GM18498 (cell line): ENCODE measurements around the gene UBE3B.

Experiments used
- ATAC-seq: cut with Tn5 transposase; IDR thresholded peaks from one replicate; pipeline ENCODE4 v1.9.1; 2021; ENCODE audit warnings: mild to moderate bottlenecking, moderate library complexity; ENCODE audit not compliant: unreplicated experiment

The UBE3B gene

GRCh38 chr12:109567967-109568366, 90.5 kb downstream of the UBE3B start:
- no peak for ATAC-seq

DNA sequence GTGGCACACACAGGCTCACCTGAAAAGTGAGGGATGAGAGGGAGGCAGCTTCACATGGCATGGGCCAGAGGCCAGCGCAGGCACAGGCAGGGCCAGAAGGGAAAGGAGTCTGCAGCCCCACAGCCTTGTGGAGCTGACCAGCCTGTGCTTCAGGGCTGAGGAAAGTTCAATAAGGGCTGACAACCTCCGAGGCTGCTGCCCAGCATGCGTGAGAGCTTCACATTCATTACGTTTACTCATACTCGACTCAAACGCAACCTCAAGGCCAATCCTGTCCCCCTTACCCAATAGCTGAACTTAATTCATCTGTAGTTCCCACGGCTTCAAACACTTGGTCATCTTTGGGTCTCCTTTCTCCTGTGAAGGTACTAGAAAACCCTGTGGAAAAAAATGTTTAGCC, 91.1 kb downstream of the UBE3B start:
- no peak for ATAC-seq

DNA sequence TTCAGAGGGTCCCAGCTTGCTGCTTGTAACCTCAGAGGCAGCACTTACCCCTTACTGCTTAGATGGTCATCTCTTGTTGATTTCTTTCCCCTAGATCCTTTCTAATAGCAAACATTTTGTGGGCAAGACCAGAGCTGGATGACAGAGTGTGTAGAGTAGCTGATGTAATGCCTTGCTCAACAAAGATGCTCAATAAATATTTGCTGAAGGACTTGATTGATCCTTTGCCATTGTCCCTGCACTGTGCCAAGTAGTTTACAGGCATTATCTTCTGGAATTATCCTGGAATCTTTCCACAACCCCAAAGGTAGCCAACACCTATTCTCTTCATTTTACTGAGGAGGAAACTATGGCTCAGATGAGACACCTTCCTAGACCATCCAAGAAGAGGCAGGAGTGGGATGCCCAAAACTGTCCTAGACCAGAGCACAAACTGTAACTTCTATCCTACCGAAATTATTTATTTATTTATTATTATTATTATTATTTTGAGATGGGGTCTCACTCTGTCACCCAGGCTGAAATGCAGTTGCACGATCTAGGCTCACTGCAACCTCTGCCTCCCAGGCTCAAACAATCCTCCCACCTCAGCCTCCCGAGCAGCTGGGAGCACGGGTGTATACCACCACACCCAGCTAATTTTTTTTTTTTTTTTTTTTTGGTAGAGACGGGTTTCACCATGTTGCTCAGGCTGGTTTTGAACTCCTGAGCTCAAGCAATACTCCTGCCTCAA, 94.5 kb downstream of the UBE3B start:
- no peak for ATAC-seq

- no peak for ATAC-seq
These were observed 95.0 kb downstream of the UBE3B start for GRCh38 chr12:109572506-109572845.

DNA sequence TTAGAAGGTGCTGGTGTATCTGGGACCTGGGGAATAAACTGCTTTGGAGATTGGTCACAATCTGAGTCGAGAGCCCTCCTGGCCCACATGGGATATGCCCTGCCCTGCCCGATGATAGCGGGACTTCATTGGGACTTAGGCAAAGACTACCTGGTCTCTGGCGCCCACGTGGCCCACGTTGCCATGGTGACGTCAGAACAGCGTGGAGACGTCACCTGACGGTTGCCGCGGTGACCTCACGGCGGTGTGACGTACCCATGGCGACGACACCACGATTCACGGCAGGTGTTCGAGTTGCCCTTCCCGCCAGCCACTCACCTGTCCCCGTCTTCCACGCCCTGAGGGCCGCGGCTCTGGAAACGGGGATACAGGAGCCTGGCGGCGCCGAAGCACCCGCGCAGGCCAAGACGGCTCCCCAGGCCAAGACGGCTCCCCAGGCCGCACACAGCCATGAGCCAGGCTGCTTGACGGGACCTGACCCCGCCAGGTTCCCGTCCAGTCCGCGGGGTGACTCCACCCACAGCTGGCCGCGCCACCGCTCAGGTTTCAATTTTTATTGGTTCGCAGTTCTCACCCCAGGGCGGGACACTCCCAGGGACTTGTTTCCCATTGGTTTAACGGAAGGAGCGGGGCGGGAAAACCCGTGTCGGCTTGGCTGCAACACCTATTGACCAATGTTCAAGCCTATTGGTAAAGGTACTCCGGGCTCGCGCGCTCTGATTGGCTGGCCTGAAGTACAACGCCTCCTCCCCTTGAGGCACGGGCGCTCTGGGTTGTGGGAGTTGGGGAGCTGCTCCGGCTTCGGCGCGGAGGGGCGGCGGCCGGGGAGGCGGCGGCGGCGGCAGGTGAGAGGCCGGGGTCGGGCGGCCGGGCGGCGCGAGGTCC, 95.8 kb downstream of the UBE3B start, which contains the start of the genes MMAB and MVK:
Gene MMAB (minus strand): TSS at position 476 of the 885 bp plus-strand sequence. CDS start 24 bp downstream, at position 452.
Gene MVK (plus strand): TSS at position 766 of the 885 bp plus-strand sequence. CDS start 1,029 bp downstream, outside the sequence.
- peak; percentile 94 for ATAC-seq

DNA sequence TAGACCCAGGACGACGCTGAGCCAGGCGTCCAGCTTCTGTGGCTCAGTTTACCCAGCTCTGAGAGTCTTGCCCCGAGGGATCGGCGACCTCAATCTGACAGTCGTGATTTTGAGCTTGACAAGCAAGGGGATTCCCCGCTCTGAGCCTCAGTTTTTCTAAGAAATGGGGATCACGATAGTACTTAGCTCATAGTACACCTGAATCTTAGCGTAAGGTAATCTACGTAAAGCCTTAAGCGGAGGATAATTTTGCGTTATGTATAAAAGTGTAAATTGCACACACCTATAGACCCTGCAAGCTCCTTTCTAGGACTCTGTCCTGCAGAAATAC, 96.4 kb downstream of the UBE3B start:
- ATAC-seq, result no peak

DNA sequence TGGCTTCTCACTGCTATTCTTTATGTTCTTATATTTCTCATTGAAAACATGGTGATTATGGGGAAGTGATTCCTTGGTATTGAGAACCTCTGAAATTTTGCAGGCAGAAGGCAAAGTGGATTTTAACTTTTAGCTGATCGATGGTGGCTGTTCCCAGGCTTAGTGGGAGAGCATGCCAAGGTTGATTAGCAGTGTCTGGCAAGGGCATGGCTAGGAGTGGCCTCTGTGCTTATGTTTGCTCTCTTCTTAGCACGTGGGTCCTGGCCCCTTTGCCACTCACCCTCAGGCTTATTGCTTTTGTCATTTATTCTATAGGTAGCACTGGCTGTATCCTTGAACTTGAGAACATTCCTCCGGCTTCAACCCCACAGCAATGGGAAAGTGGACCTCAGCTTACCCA, 98.2 kb downstream of the UBE3B start:
- ATAC-seq, result no peak

GRCh38 chr12:109577311-109577710, 99.9 kb downstream of the UBE3B start:
- no peak for ATAC-seq

DNA sequence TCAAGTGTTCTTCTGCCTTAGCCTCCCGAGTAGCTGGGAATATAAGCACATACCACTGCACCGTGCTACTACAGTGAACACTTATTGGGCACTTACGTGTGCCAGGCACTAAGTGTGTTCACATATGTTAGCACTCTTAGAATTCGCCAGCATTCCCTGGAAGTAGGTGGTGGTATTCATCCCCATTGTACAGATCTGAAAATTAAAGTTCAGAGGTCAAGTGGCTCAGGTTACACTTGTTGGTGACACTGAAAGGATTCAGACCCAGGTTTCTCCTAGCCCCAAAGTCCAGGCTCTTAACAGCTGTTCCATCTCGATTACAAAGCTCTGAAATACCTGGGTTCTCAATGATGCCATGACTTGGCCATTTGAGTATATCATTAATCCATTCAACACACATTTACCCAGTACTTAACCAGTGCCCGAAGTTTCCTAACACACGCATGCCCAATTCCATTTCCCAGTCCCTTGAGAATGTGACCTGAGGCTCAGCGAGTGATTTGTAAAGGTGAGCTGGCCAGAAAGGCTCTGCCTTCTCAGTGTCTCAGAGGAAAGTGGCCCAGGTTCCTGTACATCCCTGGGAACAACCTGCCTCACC, 101.0 kb downstream of the UBE3B start:
- no peak for ATAC-seq

DNA sequence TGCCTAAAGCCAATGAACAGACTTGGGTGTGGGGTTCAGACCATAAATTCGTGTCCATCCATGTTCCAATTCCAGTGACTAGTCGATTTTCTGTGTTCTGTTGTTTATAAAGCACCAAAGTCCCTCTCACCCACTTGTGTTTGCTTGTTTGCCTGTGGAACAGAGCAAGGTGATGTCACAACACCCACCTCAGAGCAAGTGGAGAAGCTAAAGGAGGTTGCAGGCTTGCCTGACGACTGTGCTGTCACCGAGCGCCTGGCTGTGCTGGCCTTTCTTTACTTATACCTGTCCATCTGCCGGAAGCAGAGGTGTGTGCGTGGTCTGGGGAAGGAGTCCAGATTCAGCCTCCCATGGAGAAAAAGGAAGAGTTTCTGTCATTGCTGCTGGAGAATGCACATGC, 102.2 kb downstream of the UBE3B start:
- no peak for ATAC-seq

- no peak for ATAC-seq
These were observed 102.8 kb downstream of the UBE3B start for GRCh38 chr12:109580272-109580671.

GRCh38 chr12:109580684-109581333, 103.4 kb downstream of the UBE3B start:
- no peak for ATAC-seq

- no peak for ATAC-seq
These were observed 103.9 kb downstream of the UBE3B start for GRCh38 chr12:109581334-109581691.

DNA sequence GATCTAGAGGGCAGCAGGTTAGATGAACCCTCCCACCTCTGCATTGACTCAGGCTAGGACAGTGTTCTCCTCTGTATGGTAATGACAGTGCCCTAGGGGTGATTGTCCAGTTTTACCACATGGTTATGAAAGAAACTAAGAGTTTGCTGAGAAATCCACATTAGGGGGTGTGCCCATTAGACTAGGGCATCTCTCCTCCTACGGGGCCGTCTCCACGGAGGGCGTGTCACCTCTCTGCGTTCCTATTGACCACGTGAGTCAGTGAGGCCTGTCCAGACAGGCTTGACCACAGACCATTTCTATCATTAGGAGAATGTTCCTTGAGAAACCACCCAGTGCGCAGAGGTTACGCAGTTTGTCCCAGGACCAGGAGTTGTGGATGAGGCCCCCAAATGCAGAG, 104.4 kb downstream of the UBE3B start:
- ATAC-seq, result no peak

- ATAC-seq, result no peak
These were observed 105.2 kb downstream of the UBE3B start for GRCh38 chr12:109582636-109583035.

DNA sequence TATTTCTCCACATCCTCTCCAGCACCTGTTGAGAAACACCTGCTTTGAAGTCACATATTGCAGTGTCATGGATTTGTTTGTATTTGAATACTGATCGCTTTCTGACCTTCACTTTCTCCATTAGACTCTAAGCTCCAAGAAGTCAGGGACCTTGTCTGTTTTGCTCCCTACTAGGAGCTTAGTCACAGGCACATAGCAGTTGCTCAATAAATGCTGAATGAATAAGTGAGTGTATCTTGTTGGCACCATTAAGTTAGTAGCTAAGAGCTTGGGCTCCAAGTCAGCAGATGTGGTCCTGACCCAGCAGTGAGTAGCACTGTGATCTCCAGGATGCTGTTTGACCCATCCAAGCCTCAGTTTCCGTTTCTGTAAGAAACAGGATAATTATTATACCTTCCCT, 106.3 kb downstream of the UBE3B start:
- no peak for ATAC-seq
